A673 (cell line): ENCODE measurements around the gene ATP23. TPM values are rescaled to one million over a fixed set of nuclear protein-coding genes. Genes with fewer than 3 reads are reported as not detected.

ENCODE experiments used
- BruUV-seq: library from RNA; stranded (reverse); fragments of 400-500 nt; replicated peaks from 2 replicates; lab custom pipeline; 2021; lab: Mats Ljungman, UMichigan
- CTCF ChIA-PET: fragments of 300-600 bp; sonication (Branson Sonifier 250); formaldehyde crosslinking; loops from one replicate; lab custom pipeline; 2022; ENCODE audit warnings: antibody characterized with exemption; lab: Charles Lee
- POLR2A ChIA-PET: fragments of 300-600 bp; sonication (Branson Sonifier 250); formaldehyde crosslinking; loops from one replicate; lab custom pipeline; 2022; ENCODE audit warnings: antibody characterized with exemption; ENCODE audit not compliant: low non-redundant PET; lab: Charles Lee
- DNase-seq: peaks from one replicate; pipeline ENCODE4 v3.0.0-alpha.2; 2015; ENCODE audit warnings: low spot score
- H3K27ac ChIP-seq: fragments of 200-600 bp; sonication (generic); 2 replicates; pipeline ENCODE4 v1.5.1; 2016; ENCODE audit warnings: mixed run types, low read depth, mild to moderate bottlenecking, mixed read lengths, antibody characterized with exemption, low read length; ENCODE audit not compliant: poor library complexity, severe bottlenecking
- H3K27me3 ChIP-seq: fragments of 200-600 bp; sonication (generic); replicated peaks from 2 replicates; pipeline ENCODE4 v1.6.1; 2017; ENCODE audit warnings: mixed run types, low read depth, mild to moderate bottlenecking, mixed read lengths, antibody characterized with exemption, low read length; ENCODE audit not compliant: insufficient read depth, poor library complexity
- H3K36me3 ChIP-seq: fragments of 200-600 bp; sonication (generic); 2 replicates; pipeline ENCODE4 v1.6.1; 2016; ENCODE audit warnings: mixed run types, mild to moderate bottlenecking, mixed read lengths, antibody characterized with exemption, low read length; ENCODE audit not compliant: insufficient read depth, poor library complexity, severe bottlenecking
- H3K4me1 ChIP-seq: fragments of 200-600 bp; sonication (generic); 2 replicates; pipeline ENCODE4 v1.6.1; 2017; ENCODE audit warnings: mixed run types, mild to moderate bottlenecking, mixed read lengths, antibody characterized with exemption, low read length; ENCODE audit not compliant: insufficient read depth, poor library complexity, severe bottlenecking
- H3K4me3 ChIP-seq: fragments of 200-600 bp; sonication (generic); 2 replicates; pipeline ENCODE4 v1.5.1; 2016; ENCODE audit warnings: low read depth, mixed run types, mild to moderate bottlenecking, mixed read lengths, low read length; ENCODE audit not compliant: poor library complexity, severe bottlenecking
- H3K9me3 ChIP-seq: fragments of 200-600 bp; sonication (generic); 2 replicates; pipeline ENCODE4 v1.6.1; 2016; ENCODE audit warnings: mixed run types, low read depth, mild to moderate bottlenecking, mixed read lengths, antibody characterized with exemption, low read length; ENCODE audit not compliant: poor library complexity, severe bottlenecking
- EZH2 ChIP-seq: fragments of 200-600 bp; sonication (generic); IDR thresholded peaks from 2 replicates; pipeline ENCODE4 v1.6.1; 2017; ENCODE audit warnings: borderline replicate concordance, low read depth, mild to moderate bottlenecking, mixed read lengths, antibody characterized with exemption, low read length; ENCODE audit not compliant: poor library complexity, severe bottlenecking
- intact Hi-C: fragments of 100-400 bp; cut with micrococcal nuclease; formaldehyde crosslinking; loops from one replicate; pipeline ENCODE4 v1.10.0; 2022; ENCODE audit not compliant: unreplicated experiment
- total RNA-seq: library from RNA; stranded (reverse); gene quantifications from 2 replicates; pipeline ENCODE4 v1.2.3, GENCODE V29; 2021
- TF ChIP-seq, protein P1 (sequence below): fragments of 300-800, 200-600 bp; sonication (generic); conservative IDR thresholded peaks from 2 replicates; pipeline ENCODE4 v1.5.1; 2017; ENCODE audit warnings: low read depth, mild to moderate bottlenecking, antibody characterized with exemption, low read length, moderate library complexity, mixed read lengths

The ATP23 gene
- total RNA-seq, 1 experiment from 2014 or later, result 7.7 TPM

DNA sequence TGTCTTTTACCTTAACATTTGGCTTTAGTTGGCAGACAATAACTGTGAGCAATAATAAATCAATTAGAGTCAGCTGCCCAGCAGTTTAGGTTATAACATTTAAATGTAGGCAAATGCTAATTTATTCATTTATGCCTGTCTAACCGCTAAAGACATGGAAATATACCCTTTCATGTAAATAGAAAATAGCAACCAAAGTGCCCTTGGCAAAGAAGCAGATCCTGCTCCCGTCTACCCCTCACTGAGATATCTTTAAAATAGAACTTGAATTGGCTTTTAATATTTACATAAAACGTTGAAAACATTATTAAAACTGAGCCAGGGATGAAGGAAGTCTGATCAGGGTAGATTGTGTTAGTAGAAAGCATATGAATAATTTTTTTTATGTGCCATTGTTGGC is 67.3 kb downstream of the ATP23 start:
- ChIA-PET POLR2A (no interaction called here), CTCF (no interaction called here)
- intact Hi-C loops, result no loop called here
- Histone ChIP-seq H3K4me3 (no peak overlapping the region), H3K9me3 (no peaks in the 10 kb centered on the region), H3K4me1 (peaks cover 5% of the 10 kb centered on the region), H3K27me3 (no peaks in the 10 kb centered on the region), H3K27ac (no peak overlapping the region), H3K36me3 (no peaks in the 10 kb centered on the region)
- TF ChIP-seq, protein P1, sequence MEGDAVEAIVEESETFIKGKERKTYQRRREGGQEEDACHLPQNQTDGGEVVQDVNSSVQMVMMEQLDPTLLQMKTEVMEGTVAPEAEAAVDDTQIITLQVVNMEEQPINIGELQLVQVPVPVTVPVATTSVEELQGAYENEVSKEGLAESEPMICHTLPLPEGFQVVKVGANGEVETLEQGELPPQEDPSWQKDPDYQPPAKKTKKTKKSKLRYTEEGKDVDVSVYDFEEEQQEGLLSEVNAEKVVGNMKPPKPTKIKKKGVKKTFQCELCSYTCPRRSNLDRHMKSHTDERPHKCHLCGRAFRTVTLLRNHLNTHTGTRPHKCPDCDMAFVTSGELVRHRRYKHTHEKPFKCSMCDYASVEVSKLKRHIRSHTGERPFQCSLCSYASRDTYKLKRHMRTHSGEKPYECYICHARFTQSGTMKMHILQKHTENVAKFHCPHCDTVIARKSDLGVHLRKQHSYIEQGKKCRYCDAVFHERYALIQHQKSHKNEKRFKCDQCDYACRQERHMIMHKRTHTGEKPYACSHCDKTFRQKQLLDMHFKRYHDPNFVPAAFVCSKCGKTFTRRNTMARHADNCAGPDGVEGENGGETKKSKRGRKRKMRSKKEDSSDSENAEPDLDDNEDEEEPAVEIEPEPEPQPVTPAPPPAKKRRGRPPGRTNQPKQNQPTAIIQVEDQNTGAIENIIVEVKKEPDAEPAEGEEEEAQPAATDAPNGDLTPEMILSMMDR, result no peak
- no peak for TF ChIP-seq EZH2
- no peak for DNase-seq
- BruUV-seq, result no TSS peak

Other genes with a start within 250 kb of the ATP23 start
- gene OS9, start 247.4 kb upstream of the ATP23 start, total RNA-seq, result 142 and 161 TPM in 2 replicates
- gene AGAP2, start 202.8 kb upstream of the ATP23 start, total RNA-seq, result 4.0 and 6.6 TPM in 2 replicates
- 8.9 and 24.6 TPM in 2 replicates for gene TSPAN31, start 196.5 kb upstream of the ATP23 start, total RNA-seq
- gene CDK4, start 189.3 kb upstream of the ATP23 start, total RNA-seq, result 216 and 247 TPM in 2 replicates
- 19.8 and 23.6 TPM in 2 replicates for gene MARCHF9, start 186.5 kb upstream of the ATP23 start, total RNA-seq
- 4.5 and 4.7 TPM in 2 replicates for gene CYP27B1, start 174.5 kb upstream of the ATP23 start, total RNA-seq
- gene METTL1, start 169.5 kb upstream of the ATP23 start, total RNA-seq, result 51.0 and 55.6 TPM in 2 replicates
- gene EEF1AKMT3, start 169.0 kb upstream of the ATP23 start, total RNA-seq, result 5.3 and 7.4 TPM in 2 replicates
- gene TSFM, start 158.8 kb upstream of the ATP23 start, total RNA-seq, result 52.6 and 58.5 TPM in 2 replicates
- gene AVIL, start 122.8 kb upstream of the ATP23 start, total RNA-seq, result 4.4 and 5.4 TPM in 2 replicates
- 115 and 132 TPM in 2 replicates for gene CTDSP2, start 94.8 kb upstream of the ATP23 start, total RNA-seq